Left lung (tissue), 10 donors: ENCODE results near the gene MEI4. TPM values are rescaled to one million over a fixed set of nuclear protein-coding genes. Genes with fewer than 3 reads are reported as not detected.
"Not testable (repeated sequence)": the region's sequence is repeated elsewhere in the genome, so short reads cannot be mapped to it uniquely, and the experiment has no call there.

ENCODE experiments used
- ATAC-seq: fragments of 200-7000 bp; cut with Tn5 transposase; one replicate; pipeline ENCODE4 v1.9.1; 2020; ENCODE audit warnings: moderate library complexity
- DNase-seq, 4 donors: peaks; one replicate each; pipeline ENCODE4 v3.0.0-alpha.2; 2013 to 2020
- H3K27ac ChIP-seq, 2 donors: fragments of 200-600 bp; sonication (generic) in 1 of 2; one replicate each; pipeline versions ENCODE4 v1.5.0 to v1.8.0; 2020 to 2021
- H3K27me3 ChIP-seq, 2 donors: fragments of 200-600 bp; sonication (generic) in 1 of 2; one replicate each; pipeline versions ENCODE4 v1.5.0 to v1.8.0; 2020 to 2021
- H3K36me3 ChIP-seq, 2 donors: fragments of 200-600 bp; sonication (generic) in 1 of 2; one replicate each; pipeline versions ENCODE4 v1.5.0 to v1.8.0; 2020 to 2021
- H3K4me1 ChIP-seq, 2 donors: fragments of 200-600 bp; one replicate each; pipeline ENCODE4 v1.8.0; 2021
- H3K4me3 ChIP-seq, 2 donors: fragments of 200-600 bp; sonication (generic) in 1 of 2; one replicate each; pipeline versions ENCODE4 v1.5.0 to v1.8.0; 2020 to 2021; ENCODE audit warnings: mild to moderate bottlenecking in 1 of 2
- H3K9me3 ChIP-seq, 2 donors: fragments of 200-600 bp; sonication (generic) in 1 of 2; one replicate each; pipeline versions ENCODE4 v1.5.0 to v1.8.0; 2020 to 2021
- CTCF ChIP-seq, 2 donors: fragments of 200-600 bp; sonication (generic) in 1 of 2; IDR thresholded peaks; one replicate each; pipeline versions ENCODE4 v1.5.0 to v1.8.0; 2021; ENCODE audit warnings: antibody characterized with exemption in 2 of 2
- intact Hi-C, 2 donors: fragments of 100-400 bp; cut with DNase I; formaldehyde crosslinking; loops; one replicate each; pipeline versions ENCODE4 v1.11.2 to v1.14.2; 2022
- polyA plus RNA-seq, 6 donors: library from polyadenylated mRNA; unstranded; fragments of 120-200 nt; gene quantifications; one replicate each; pipeline ENCODE4 v1.2.1, GENCODE V29; 2013; ENCODE audit not compliant: insufficient read length in 6 of 6
- total RNA-seq, 2 donors: library from RNA; stranded (reverse); fragmentation: NEBNext Ultra II Directional; extraction: Animal tissue kit (Norgen Biotek cat#: 25700); gene quantifications; one replicate each; pipeline ENCODE4 v1.2.1, GENCODE V29; 2021
- donor health status: DM: no; HTN: yes; CAD: no.
- donor health status: DM: no; HTN: no; CAD: no.

The MEI4 gene
- total and polyA plus RNA-seq, 8 donors = 0.05 to 0.24 (median 0.10) TPM; not detected in 2

- TF ChIP-seq CTCF (IDR thresholded peaks at IDR 0.05) = no peak
- intact Hi-C loops = no loop called here
- no peaks in the 10 kb centered on the region for H3K9me3 ChIP-seq
- H3K4me3 ChIP-seq = no peak overlapping the region
- no peak for DNase-seq
- H3K36me3 ChIP-seq = no peaks in the 10 kb centered on the region
- H3K27ac ChIP-seq = no peak overlapping the region
- ATAC-seq = no peak
- no peaks in the 10 kb centered on the region for H3K27me3 ChIP-seq
- no peaks in the 10 kb centered on the region for H3K4me1 ChIP-seq
Measured at GRCh38 chr6:77825204-77825603, 172.4 kb downstream of the MEI4 start.

DNA sequence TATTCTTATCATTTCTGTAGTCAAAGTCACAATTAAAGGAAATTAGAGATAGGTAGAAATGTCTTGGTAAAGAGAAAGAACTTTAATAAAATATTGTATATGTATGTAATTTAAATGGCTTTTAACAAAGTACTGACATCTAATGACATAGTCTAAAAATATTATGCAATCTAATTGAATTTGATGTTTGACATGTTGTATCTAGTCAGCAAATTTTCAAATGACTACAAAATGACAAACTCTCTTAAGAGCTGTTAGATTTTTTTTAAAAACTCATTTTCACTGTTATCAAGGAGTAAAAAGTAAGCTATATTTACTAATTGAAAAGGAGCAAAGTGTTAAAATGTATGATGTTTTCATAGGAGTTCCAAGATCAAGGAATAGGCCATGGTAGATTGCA lies 176.9 kb downstream of the MEI4 start:
- intact Hi-C loops = no loop called here
- ATAC-seq = no peak

GRCh38 chr6:77833749-77834148 lies 180.9 kb downstream of the MEI4 start:
- H3K4me1 ChIP-seq, H3K4me3 ChIP-seq, H3K36me3 ChIP-seq, DNase-seq, H3K9me3 ChIP-seq, intact Hi-C loops, ATAC-seq, H3K27ac ChIP-seq, H3K27me3 ChIP-seq: not testable (repeated sequence)

More for the DNA sequence above, 176.9 kb downstream of the MEI4 start:
- no peak for TF ChIP-seq CTCF (IDR thresholded peaks at IDR 0.05)
- Histone ChIP-seq H3K27me3 (no peaks in the 10 kb centered on the region), H3K4me3 (no peak overlapping the region), H3K4me1 (no peaks in the 10 kb centered on the region), H3K9me3 (no peaks in the 10 kb centered on the region), H3K27ac (no peak overlapping the region), H3K36me3 (no peaks in the 10 kb centered on the region)
- DNase-seq = no peak

- ATAC-seq (no peak), DNase-seq (no peak)
- intact Hi-C loops = no loop called here
- Histone ChIP-seq H3K4me3 (no peak overlapping the region), H3K27ac (no peak overlapping the region), H3K27me3 (no peaks in the 10 kb centered on the region), H3K36me3 (no peaks in the 10 kb centered on the region), H3K4me1 (no peaks in the 10 kb centered on the region), H3K9me3 (no peaks in the 10 kb centered on the region)
- no peak for TF ChIP-seq CTCF (IDR thresholded peaks at IDR 0.05)
Measured at GRCh38 chr6:77834591-77834996, 181.8 kb downstream of the MEI4 start.

GRCh38 chr6:77837034-77837784 lies 184.4 kb downstream of the MEI4 start:
- no peak for TF ChIP-seq CTCF (IDR thresholded peaks at IDR 0.05)
- no peak for ATAC-seq
- intact Hi-C loops = no loop called here

DNA sequence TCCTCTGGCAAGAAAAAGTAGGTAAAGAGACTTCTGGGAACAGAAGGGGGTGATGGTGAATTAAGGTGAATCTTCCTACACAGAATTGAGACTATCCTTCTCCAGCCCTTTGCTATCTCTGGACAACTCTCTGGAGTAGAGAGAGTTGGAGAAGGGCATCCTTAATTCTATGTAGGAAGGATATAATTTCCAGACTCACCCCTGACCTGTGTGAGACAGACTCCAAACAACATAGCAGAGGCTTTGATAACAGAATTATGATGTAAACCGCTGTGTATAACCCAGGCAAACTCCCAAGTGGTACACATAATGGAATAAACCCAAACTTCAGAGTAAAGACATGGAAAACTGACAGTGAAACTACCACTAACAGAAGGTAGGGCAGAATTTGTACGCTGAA lies 186.5 kb downstream of the MEI4 start:
- ATAC-seq (no peak), DNase-seq (no peak)
- H3K9me3 ChIP-seq = no peaks in the 10 kb centered on the region
- intact Hi-C loops = no loop called here
- no peaks in the 10 kb centered on the region for H3K36me3 ChIP-seq
- no peak overlapping the region for H3K4me3 ChIP-seq
- no peaks in the 10 kb centered on the region for H3K27me3 ChIP-seq
- no peak overlapping the region for H3K27ac ChIP-seq
- H3K4me1 ChIP-seq = no peaks in the 10 kb centered on the region
- no peak for TF ChIP-seq CTCF (IDR thresholded peaks at IDR 0.05)

More at GRCh38 chr6:77837034-77837784, 184.4 kb downstream of the MEI4 start:
- Histone ChIP-seq H3K4me1 (no peaks in the 10 kb centered on the region), H3K27ac (no peak overlapping the region), H3K27me3 (no peaks in the 10 kb centered on the region), H3K4me3 (no peak overlapping the region), H3K36me3 (no peaks in the 10 kb centered on the region), H3K9me3 (no peaks in the 10 kb centered on the region)
- no peak for DNase-seq
